GM20431 (cell line): ENCODE results near the gene GNL3.

Source experiments
- in situ Hi-C: fragments of 300-500 bp; cut with MseI, MboI; formaldehyde crosslinking; loops from one replicate; pipeline ENCODE4 v1.15.0; 2020; ENCODE audit warnings: low sequenced_read_pairs; ENCODE audit not compliant: unreplicated experiment

GNL3 gene

GRCh38 chr3:52714335-52715302, 28.8 kb downstream of the GNL3 start:
- in situ Hi-C loops: no loop called here

GRCh38 chr3:52715714-52716305, 30.0 kb downstream of the GNL3 start:
- in situ Hi-C loops: no loop called here

GRCh38 chr3:52719618-52720017, 33.8 kb downstream of the GNL3 start:
- in situ Hi-C loops: no loop called here

GRCh38 chr3:52721002-52721729, 35.3 kb downstream of the GNL3 start:
- in situ Hi-C loops: no loop called here

GRCh38 chr3:52721730-52722008, 35.8 kb downstream of the GNL3 start:
- in situ Hi-C loops: no loop called here

GRCh38 chr3:52722491-52722890, 36.7 kb downstream of the GNL3 start:
- in situ Hi-C loops: no loop called here

GRCh38 chr3:52723935-52724334, 38.1 kb downstream of the GNL3 start:
- in situ Hi-C loops: no loop called here

GRCh38 chr3:52724511-52724910, 38.7 kb downstream of the GNL3 start:
- in situ Hi-C loops: no loop called here

- in situ Hi-C loops: loop anchor here (25.0 kb wide), 1 partner anchor 359 kb away; no protein-coding TSS in a partner anchor
Measured at GRCh38 chr3:52728753-52729152, 42.9 kb downstream of the GNL3 start.

- in situ Hi-C loops: loop anchor here (25.0 kb wide), 1 partner anchor 357 kb away; no protein-coding TSS in a partner anchor
Measured at GRCh38 chr3:52730681-52731080, 44.8 kb downstream of the GNL3 start.

- in situ Hi-C loops: loop anchor here (25.0 kb wide), 1 partner anchor 356 kb away; no protein-coding TSS in a partner anchor
Measured at GRCh38 chr3:52731590-52731989, 45.8 kb downstream of the GNL3 start.

- in situ Hi-C loops: loop anchor here (25.0 kb wide), 1 partner anchor 354 kb away; no protein-coding TSS in a partner anchor
Measured at GRCh38 chr3:52733256-52733891, 47.5 kb downstream of the GNL3 start.

GRCh38 chr3:52739730-52740129, 53.9 kb downstream of the GNL3 start:
- in situ Hi-C loops: loop anchor here (25.0 kb wide), 1 partner anchor 348 kb away; no protein-coding TSS in a partner anchor

- in situ Hi-C loops: loop anchor here (25.0 kb wide), 1 partner anchor 345 kb away; no protein-coding TSS in a partner anchor
Measured at GRCh38 chr3:52742418-52743041, 56.7 kb downstream of the GNL3 start.

GRCh38 chr3:52743152-52743551, 57.3 kb downstream of the GNL3 start:
- in situ Hi-C loops: loop anchor here (25.0 kb wide), 1 partner anchor 344 kb away; no protein-coding TSS in a partner anchor

GRCh38 chr3:52743721-52744120, 57.9 kb downstream of the GNL3 start:
- in situ Hi-C loops: loop anchor here (25.0 kb wide), 1 partner anchor 344 kb away; no protein-coding TSS in a partner anchor
